ENCODE data around the gene DDC.

The DDC gene

DNA sequence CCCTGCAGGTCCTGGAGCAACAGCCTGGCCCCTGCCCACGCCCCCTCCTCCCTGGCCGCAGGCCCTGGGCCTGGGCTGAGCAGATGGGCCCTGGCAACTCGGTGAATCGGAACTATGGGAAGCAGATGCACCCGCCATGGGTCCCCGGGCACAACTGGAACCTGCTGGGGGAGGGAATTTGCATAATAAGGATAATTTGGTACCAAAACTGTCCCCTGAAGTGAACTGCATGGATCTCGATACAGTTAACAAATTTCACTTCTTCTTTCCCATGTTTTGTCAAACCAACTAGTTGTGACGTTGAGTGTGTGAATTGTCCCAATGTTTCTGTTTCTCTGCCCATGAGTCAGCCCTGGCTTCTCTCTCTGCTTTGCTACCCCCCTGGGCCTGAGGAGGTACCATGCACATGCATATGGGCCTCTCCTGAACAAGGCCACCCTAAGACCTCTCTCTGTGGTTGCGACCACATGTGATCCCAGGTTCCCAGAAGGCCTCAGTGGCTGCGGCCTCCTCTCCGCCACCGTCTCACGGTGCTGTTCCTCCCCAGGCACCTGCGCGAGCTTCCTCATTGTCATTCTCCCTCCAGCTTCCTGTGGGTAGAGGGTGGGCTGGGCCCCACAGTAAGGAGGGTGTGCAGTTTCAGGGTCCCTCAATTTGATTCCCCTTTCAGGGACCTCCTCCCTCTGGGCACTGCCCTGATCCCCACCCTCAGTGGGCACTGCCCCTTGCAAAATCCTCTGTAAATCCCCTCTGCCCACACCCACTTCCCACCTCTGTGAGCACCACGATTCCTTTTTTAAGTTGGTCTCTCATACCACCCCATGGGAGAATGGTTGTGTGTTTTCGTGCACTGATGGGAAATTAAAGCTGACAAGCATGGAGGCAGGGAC, 155.1 kb downstream of the DDC start:
- no peak for DNase-seq
